NCI-H2196 treated with DMSO at 0.1 percent for 48 hours (cell line): ENCODE data around the gene PYGO2.
A peak's percentile ranks its signal among the peaks of the same experiment; 100 is the strongest.

Source experiments
- DNase-seq: peaks from one replicate; lab custom pipeline; 2025; ENCODE audit not compliant: unreplicated experiment; lab: John Stamatoyannopoulos, UW

Gene PYGO2

DNA sequence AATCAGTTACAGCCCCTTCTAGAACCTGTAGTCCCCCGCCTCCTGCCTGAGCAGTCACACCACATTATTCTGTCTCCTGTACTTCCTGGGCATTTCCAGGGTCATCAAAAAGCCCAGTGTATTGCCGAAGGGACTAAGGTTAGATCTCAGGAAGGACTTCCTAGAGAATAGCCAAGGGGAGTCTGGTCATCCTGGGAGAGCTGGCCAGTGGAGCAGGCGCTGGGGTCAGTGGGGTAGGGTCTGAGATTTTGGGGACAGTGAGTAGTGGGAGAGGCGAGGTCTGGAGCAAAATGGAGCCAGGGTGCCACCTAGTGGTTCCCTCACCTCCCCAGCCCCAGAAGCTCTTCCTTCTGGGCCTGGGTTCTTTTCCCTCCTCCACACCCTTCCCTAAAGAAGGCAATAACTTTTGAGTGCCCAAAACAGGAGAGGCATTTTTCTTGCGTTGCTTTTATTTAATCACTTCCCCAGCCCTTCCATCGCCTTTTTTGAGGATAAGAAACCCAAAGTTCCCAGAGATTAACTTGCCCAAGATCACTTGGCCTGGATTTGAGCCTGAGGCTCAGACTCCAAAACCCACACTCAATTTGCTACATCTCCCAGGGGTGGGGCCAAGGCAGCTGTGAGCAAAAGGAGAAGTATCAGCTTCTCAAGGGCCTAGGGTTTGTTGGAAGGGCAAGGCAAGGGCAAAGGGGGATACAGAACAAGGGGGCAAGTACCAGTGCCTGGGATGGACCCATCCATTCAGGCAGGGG, 17.8 kb downstream of the PYGO2 start:
- DNase-seq, result peak; percentile 32

GRCh38 chr1:154941333-154942013, 20.1 kb downstream of the PYGO2 start:
- no peak for DNase-seq

GRCh38 chr1:154940651-154941194, 20.9 kb downstream of the PYGO2 start:
- no peak for DNase-seq

DNA sequence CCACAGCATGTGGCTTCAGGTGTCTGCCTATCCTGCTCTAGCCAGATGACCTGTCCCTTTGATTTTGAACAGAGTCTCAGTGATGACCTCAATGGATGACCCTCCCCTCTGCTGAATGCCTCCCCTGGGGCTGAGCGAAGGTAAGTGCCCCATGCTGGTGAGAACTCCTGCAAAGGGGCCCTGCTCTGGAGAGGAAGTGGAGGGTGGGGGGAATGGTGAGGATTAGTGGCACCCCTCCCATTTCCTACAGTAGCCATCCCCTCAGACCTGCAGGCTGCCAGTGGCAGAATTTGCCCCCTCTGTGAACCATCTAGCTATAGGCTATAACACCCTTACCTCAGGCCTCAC, 21.4 kb downstream of the PYGO2 start:
- DNase-seq, result no peak

DNA sequence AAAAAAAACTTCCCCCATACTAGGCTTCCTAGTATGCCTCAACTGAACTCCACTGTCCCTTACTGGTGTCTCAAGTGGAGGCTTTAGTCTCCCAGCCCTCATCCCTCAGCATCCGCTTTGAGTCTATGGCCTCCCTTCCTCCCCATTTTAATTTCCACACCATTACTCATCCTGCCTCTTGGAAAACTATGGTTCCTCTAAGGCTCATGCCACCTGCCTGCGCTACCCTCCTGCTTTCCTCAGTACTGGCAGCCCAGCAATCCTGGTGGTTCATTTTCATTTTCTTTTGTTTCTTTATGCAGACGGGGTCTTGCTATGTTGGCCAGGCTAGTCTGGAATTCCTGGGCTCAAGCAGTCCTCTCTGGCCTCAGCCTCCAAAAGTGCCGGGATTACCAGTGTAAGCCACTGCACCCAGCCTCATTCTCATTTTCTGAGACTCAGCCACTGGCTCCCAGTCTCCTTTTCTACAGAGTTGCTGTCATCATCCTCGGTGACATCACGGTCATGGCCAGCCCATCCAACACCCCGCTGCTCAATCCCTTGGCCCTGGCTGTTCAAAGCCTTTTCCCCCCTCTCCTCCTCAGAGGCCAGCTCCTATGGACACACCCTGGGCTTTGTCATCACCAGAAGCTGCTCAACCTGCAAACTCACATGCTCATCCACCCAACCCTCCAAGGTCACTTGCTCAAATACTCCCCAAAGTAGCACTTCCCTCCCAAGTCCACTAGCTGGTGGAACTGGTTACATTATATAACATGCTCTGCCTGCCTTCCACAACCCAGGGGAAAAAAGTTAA, 22.8 kb downstream of the PYGO2 start:
- no peak for DNase-seq

DNA sequence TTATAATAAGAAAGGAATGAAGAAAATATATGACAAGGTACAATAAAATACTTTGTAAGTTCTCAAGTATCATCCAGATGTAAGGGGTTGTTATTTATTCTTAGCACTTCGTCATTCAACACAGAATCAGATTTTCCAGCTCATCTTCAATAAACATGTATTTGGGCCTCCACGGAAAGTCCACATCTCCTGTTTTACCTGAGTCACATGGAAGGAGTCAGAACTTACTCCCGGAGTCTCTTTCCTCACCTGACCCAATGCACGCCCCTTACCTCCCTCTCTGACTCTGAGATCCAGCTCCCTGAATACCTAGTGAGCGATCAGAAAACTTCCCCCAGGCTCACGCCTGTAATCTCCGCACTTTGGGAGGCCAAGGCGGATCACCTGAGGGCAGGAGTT, 23.6 kb downstream of the PYGO2 start:
- DNase-seq, result no peak

- peak; percentile 76 for DNase-seq
These were observed 24.2 kb downstream of the PYGO2 start for GRCh38 chr1:154937085-154937987.

GRCh38 chr1:154936555-154937084, 25.0 kb downstream of the PYGO2 start, which contains the start of gene PMVK:
Gene PMVK, minus strand, starts transcription at chr1:154936719. Its CDS starts 34 bp downstream, at chr1:154936685.
- peak; percentile 97 for DNase-seq

DNA sequence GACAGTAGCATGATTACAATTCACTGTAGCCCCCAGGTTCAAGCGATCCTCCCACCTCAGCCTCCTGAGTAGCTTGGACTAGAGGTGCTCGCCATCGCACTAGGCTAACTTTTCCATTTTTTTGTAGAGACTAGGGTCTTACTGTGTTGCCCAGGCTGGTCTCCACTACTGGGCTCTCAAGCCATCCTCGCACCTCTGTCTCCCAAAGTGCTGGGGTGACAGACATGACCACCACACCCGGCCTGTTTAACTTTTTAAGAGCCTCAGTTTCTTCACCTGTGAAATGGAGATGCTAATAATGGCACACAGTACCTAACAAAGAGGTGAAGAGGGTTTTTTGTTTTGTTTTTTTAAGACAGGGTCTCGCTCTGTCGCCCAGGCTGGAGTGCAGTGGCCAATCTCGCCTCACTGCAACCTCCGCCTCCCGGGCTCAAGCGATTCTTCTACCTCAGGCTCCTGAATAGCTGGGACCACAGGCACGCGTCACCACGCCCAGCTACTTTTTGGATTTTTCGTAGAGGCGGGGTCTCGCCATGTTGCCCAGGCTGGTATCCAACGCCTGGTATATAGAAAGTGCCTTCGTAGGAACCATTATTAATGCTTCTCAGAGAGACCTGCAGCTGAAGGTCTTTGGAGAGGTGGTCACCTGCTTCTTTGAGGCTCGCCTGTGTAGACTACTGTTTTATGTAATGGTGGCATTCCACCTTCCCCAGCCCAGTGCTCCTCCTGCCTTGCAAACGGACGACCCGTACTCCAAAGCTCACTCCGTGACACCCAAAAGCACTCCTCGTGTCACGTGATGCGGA, 25.6 kb downstream of the PYGO2 start:
- no peak for DNase-seq

- no peak for DNase-seq
These were observed 27.1 kb downstream of the PYGO2 start for GRCh38 chr1:154934358-154934948.

- DNase-seq, result no peak
These were observed 29.6 kb downstream of the PYGO2 start for GRCh38 chr1:154931940-154932487.

- DNase-seq, result no peak
These were observed 35.4 kb downstream of the PYGO2 start for GRCh38 chr1:154926201-154926600.

DNA sequence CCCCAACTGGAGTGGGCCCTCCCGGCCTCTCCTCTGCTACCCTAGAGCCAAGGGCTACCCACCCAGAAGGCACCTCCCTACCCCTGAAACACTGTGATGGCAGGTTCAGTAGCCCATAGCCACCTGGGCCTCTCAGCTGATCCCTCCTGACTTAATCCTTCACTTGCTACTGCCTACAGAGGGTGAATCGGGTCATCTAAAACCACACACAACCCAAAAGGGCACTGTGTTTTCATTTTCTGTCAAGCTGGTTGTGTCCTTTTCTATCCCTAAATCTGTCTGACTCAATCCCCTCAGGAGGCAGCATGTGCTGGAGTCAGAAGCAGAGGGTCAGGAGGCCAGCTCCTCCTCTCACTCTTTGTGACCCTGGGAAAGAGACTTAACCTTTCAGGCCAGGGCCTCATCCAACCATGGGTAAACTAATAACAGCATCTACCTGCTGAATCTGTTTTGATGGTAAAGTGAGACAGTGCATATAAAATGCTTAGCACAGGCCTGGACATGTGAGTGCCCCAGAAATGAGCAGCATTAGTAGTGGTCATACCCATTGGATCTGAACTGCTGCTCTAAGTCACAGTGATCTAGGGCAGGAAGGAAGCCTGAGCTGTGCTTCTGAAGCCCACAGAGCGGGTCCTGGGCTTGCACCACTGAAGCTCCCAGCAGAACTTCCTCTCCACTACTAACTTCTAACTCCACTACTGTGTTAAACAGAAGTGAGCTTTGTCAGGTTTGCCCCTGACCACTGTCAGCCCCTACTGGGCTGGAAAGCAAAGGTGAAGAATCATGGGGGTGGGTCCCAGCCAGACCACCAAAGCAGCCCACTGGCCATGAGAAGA, 36.0 kb downstream of the PYGO2 start:
- no peak for DNase-seq

- DNase-seq, result no peak
These were observed 37.9 kb downstream of the PYGO2 start for GRCh38 chr1:154923695-154924094.

DNA sequence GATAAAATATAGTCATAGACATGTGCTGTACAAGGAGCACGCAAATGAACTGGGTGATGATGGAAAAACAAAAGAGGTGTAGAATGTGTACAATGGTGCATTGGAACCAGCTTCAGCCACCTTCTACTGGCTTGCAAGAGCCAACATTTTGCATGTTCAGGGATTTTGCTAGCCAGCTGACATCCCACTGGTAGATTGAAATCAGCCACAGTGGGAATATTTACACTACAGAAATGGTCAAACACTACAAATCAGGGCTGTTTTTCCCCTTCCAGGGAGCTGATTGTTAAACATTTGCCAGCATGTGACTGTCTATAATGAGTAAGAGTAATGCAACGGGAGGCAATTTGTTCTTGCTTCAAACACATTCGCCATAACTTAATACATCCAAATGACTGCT, 48.3 kb downstream of the PYGO2 start:
- no peak for DNase-seq

- DNase-seq, result no peak
These were observed 48.8 kb downstream of the PYGO2 start for GRCh38 chr1:154912755-154913154.

DNA sequence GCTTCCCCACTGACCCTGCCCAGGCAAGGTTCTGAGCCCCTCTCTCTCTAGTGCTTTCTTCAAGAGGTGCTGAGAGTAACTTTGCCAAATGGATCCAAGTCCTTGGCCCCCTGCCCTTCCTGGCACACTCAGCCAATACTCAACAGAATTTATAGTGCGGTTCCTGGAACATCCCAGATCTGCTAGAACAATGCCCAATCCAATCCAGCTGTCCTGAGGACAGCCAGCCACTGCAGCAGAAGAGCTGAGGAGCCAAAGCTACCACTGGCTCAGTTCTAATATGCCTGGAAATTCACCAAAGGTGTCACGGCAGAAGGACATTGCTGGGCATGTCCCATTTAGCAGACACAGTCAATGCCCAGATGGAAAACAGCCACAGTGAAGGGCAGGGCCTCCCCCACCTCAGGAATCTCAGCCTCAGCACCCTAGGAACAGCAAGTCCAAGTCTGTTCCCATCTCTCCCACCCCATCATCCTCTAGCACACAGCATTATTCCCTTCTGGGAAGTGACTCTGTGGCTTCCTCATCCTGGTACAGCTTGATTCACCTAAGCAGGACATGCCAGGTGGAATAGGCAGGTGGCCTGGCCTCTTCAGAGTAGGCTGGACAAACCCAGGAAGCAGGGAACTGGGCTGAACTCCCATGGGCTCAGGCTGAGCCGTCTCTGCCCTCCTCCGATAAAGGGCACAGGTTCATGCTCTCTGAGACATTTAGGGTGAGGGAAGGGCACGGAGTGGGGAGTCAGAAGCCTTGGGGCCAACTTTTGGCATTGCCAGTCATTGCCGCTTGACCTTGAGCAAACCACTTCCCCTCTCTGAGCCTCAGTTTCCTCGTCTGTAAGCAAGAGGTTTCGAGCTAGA, 49.7 kb downstream of the PYGO2 start:
- DNase-seq, result no peak
